ENCODE data around the gene CEP20.
"Not testable (repeated sequence)": the region's sequence is repeated elsewhere in the genome, so short reads cannot be mapped to it uniquely, and the experiment has no call there.

The CEP20 gene

GRCh38 chr16:15857724-15858560 is 30.5 kb downstream of the CEP20 start:
- no peak for ATAC-seq

DNA sequence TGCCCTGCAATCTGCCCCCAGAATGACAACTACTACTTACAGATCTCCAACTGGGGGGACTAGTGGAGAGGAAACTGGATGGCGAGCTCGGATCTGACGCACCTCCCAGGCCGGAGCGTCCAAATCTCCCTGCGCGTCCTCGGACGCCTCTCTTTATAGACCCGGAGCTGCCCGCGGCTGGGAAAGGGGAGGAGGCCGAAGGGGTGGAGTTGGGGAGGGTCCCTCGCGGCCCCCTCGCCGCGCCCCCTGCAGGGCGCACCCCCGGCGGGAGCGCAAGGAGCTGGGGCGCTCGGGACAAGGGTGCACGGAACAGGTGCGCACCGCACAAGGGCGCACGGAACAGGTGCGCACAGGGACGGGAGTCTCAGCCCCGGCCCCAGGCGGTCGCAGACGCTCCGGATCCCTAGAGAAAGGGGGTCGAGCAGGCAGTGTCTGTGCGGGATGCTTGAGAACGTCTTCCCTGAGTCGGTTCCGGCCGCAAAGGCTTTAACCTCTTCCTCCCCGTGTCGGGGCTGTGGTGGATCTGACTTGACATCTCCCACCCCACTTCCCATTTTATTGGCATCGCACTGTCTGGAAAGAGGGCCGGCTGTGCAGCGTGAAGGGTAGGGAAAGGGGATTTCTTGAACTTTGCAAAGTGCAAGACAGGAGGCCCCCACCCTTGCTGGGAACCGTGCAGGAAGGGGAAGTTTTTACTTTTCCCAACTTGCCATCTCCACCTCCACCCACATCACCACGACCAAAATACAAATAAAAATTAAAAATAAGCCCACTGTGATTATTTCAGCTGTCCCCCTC is 31.3 kb downstream of the CEP20 start, which contains the start of gene MYH11:
MYH11 (minus strand) TSS at position 128 of the 798 bp plus-strand sequence. CDS start 18,776 bp downstream, outside the sequence.
- no peak for ATAC-seq

GRCh38 chr16:15856182-15856581 is 32.2 kb downstream of the CEP20 start:
- no peak for ATAC-seq

- ATAC-seq: no peak
Observed at GRCh38 chr16:15855704-15856003, 32.7 kb downstream of the CEP20 start.

GRCh38 chr16:15854906-15855703 is 33.3 kb downstream of the CEP20 start:
- ATAC-seq: no peak

GRCh38 chr16:15854061-15854460 is 34.3 kb downstream of the CEP20 start:
- no peak for ATAC-seq

DNA sequence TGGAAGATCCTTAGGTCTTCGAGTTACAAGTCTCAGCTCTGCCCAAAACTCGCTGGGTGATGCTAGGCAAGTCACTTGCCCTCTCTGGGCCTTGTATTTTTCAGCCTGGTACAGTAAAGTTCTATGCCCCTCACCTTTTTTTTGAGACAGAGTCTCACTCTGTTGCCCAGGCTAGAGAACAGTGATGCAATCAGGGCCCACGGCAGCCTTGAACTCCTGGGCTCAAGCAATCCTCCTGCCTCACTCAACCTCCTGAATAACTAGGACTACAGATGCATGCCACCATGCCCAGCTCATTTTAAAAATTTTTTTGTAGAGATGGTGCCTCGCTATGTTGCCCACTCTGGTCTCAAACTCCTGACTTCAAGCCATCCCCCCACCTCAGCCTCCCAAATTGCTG is 35.4 kb downstream of the CEP20 start:
- ATAC-seq: no peak

- ATAC-seq: not testable (repeated sequence)
Observed at GRCh38 chr16:15850555-15850954, 37.8 kb downstream of the CEP20 start.

DNA sequence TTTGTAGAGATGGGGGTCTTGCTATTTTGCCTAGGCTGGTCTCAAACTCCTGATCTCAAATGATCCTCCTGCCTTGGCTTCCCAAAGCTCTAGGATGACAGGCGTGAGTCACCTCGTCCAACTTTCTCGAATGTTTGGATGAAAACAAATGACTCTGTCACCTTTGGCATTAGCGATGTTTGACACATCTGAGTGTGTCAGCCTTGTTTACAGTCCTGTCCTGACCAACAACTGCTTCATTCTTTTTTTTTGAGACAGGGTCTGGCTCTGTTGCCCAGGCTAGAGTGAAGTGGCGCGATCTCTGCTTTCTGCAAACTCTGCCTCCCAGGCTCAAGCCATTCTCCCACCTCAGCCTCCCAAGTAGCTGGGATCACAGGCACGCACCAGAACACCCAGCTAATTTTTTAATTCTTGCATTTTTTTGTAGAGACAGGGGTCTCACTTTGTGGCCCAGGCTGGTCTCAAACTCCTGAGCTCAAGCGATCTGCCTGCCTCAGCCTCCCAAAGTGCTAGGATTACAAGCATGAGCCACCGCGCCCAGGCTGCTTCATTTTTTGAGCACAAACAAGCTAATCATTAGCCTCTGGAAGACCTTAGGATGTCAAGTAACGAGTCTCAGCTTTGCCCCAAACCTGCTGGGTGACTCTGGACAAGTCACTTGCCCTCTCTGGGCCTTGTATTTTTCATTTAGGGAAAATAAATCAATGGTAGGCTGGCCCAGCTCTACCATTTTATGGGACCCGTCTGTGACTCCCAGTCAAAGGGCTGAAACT is 39.0 kb downstream of the CEP20 start:
- no peak for ATAC-seq

GRCh38 chr16:15847611-15848175 is 40.7 kb downstream of the CEP20 start:
- no peak for ATAC-seq

- no peak for ATAC-seq
Observed at GRCh38 chr16:15846510-15846909, 41.9 kb downstream of the CEP20 start.

DNA sequence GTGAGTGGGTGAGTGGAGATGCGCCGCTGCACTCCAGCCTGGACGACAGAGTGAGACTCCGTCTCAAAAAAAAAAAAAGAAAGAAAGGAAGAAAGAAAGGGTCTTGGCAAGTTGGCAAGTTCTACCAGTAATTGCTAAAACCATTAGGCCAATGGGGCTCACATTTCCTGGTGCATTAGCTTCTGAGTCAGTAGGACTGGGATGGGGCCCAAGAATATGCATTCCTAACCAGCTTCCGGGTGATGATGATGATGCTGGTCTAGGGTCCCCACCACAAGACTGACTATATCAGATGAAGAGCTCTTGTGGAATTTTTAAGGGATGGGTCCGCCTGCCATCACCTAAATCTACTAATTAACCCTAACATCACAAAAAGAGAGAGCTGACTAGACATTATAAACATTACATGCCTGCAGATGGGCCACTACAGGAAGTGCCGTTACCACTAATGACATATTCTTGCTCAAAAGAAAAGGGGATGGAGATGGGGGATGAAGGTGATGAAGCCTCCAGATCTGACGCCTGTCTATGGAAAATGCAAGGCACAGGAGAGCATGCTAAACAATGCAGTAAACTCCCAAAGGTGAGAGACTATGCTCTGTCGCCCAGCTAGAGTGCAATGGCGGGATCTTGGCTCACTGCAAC is 44.6 kb downstream of the CEP20 start:
- ATAC-seq: no peak

DNA sequence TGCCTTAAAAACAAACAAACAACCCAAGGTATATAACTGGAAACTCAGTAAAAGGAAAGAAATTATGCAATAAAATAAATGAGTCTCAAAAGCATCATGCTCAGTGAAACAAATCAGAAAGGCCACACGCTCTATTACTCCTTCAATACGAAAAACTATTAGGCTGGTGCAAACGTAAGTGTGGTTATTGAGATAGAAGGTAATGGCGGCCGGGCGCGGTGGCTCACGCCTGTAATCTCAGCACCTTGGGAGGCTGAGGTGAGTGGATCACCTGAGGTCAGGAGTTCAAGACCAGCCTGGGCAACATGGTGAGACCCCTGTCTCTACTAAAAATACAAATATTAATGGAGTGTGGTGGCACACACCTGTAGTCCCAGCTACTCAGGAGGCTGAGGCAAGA is 49.2 kb downstream of the CEP20 start:
- not testable (repeated sequence) for ATAC-seq

- ATAC-seq: no peak
Observed at GRCh38 chr16:15837761-15838160, 50.6 kb downstream of the CEP20 start.

GRCh38 chr16:15836965-15837611 is 51.3 kb downstream of the CEP20 start:
- no peak for ATAC-seq

DNA sequence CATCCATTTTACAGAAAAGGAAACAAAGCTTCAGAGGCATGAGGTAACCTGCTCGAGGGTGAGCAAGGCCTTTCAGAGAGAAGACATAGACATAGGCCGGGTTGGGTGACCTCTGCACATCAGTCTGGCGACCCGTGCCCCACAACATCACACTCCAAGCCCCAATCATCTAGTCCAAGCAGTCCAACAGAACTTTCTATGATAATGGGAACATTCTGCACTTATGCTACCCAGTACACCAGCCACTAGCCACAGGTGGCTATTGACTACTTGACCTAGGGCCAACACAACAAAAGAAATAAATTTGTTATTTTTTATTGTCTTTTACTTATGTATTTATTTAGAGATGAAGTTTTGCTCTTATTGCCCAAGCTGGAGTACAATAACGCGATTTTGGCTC is 52.3 kb downstream of the CEP20 start:
- ATAC-seq: no peak

GRCh38 chr16:15835136-15835878 is 53.1 kb downstream of the CEP20 start:
- ATAC-seq: no peak

DNA sequence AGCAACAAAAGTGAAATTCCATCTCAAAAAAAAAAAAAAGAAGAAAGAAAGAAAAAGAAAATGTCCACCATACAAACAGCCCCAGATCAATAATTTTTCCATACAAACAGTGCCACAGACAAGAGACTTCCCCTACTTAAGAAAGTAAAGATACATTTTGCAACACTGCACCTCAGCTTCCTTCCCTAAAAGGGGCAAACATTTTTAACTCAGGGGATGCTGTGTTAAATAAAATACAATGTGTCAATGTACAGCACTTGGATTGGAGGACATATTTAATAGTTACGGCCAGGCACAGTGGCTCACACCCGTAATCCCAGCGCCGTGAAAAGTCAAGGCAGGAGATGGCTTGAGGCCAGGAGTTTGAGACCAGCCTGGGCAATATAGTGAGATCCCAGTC is 53.9 kb downstream of the CEP20 start:
- ATAC-seq: no peak

DNA sequence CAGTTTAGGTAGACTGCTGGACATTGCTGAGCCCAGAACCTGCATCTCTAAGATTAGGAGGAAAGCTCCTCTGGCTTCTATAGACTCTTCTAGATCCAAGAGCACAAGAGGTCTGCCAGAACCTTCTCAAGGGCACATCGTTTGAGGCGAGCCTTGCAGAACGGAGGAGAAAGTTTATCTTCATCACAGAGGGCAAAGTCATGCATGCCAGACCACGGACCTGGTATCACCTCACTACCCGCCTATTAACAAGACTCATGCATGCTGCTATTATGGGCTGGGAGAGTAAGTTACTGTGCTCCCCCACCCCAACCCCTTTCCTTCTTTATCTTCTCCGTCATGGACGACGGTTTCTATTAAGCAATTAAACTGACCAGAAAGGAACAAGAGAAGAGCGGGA is 54.9 kb downstream of the CEP20 start:
- ATAC-seq: no peak

DNA sequence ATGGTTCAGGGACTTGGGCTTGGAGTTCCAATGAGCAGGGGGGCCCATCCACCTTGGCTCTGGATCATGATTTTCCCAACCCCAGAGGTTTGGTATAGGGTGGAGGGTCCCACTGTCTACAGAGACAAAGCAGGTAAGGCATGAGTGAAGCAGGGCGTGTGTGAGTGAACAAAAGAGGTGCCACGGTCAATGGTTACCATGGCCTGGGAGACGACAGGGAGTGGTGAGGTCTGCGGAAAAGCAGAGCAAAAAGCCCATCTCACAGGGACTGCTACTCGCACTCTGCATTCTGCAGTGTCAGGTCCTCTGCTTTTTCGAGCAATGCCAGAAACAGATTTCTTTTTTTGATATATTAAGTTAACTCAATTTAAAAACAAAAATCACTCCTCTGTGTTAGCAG is 56.2 kb downstream of the CEP20 start:
- no peak for ATAC-seq

Data from activated CD4-positive, CD25-positive, alpha-beta regulatory T cell treated with anti-CD3 and anti-CD28 coated beads, Interleukin-2, amount 50 U/mL, for 24 hours (primary cell).